Gastroesophageal sphincter (tissue), 3 donors: ENCODE results near the gene RAB6A.

Experiments used
- POLR2A ChIP-seq, 2 donors: fragments of 450-650 bp; IDR thresholded peaks; one replicate each; pipeline ENCODE4 v1.6.1; 2017; ENCODE audit warnings: antibody characterized with exemption in 2 of 2, mild to moderate bottlenecking in 2 of 2, moderate library complexity in 1 of 2
- POLR2AphosphoS5 ChIP-seq: sonication (generic); formaldehyde crosslinking; IDR thresholded peaks from one replicate; pipeline ENCODE4 v1.6.1; 2017; ENCODE audit warnings: antibody characterized with exemption
- TF ChIP-seq, protein P1 (sequence below), 4 experiments: fragments of 200-600 bp in 2 of 4; fragments of 450-650 bp in 2 of 4; sonication (generic) in 1 of 4; IDR thresholded peaks; one replicate each; pipeline ENCODE4 v1.5.1; 2017 to 2019; ENCODE audit warnings: antibody characterized with exemption in 4 of 4, mild to moderate bottlenecking in 2 of 4, moderate library complexity in 2 of 4

- TF ChIP-seq, protein P1, sequence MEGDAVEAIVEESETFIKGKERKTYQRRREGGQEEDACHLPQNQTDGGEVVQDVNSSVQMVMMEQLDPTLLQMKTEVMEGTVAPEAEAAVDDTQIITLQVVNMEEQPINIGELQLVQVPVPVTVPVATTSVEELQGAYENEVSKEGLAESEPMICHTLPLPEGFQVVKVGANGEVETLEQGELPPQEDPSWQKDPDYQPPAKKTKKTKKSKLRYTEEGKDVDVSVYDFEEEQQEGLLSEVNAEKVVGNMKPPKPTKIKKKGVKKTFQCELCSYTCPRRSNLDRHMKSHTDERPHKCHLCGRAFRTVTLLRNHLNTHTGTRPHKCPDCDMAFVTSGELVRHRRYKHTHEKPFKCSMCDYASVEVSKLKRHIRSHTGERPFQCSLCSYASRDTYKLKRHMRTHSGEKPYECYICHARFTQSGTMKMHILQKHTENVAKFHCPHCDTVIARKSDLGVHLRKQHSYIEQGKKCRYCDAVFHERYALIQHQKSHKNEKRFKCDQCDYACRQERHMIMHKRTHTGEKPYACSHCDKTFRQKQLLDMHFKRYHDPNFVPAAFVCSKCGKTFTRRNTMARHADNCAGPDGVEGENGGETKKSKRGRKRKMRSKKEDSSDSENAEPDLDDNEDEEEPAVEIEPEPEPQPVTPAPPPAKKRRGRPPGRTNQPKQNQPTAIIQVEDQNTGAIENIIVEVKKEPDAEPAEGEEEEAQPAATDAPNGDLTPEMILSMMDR (IDR thresholded peaks at IDR 0.05) = no peak
- TF ChIP-seq POLR2A (IDR thresholded peaks at IDR 0.05) (no peak), POLR2AphosphoS5 (no peak)
Measured at GRCh38 chr11:73750228-73750627, 10.6 kb downstream of the RAB6A start.
